SU-DHL-6 (cell line): ENCODE data around the gene PLCB1.

Experiments used
- CTCF ChIP-seq: fragments of 200-600 bp; sonication (generic); IDR thresholded peaks from one replicate; pipeline ENCODE4 v1.5.1; 2017; ENCODE audit warnings: antibody characterized with exemption, mild to moderate bottlenecking, low read length, moderate library complexity; ENCODE audit not compliant: insufficient read depth, poor library complexity, severe bottlenecking
- EZH2phosphoT487 ChIP-seq: fragments of 200-600 bp; sonication (generic), shearing (Covaris generic); conservative IDR thresholded peaks from 2 replicates; pipeline ENCODE4 v1.6.1; 2018; ENCODE audit warnings: mild to moderate bottlenecking, antibody characterized with exemption, low read length, moderate library complexity, mixed read lengths

- TF ChIP-seq CTCF: no peak
- no peak for TF ChIP-seq EZH2phosphoT487
Measured at GRCh38 chr20:8912096-8912495, 780.0 kb downstream of the PLCB1 start.
